Cerebellar cortex (tissue), 1 donor: ENCODE results near the gene IFNGR2.
A peak's percentile ranks its signal among the peaks of the same experiment; 100 is the strongest.
"Not testable (repeated sequence)": the region's sequence is repeated elsewhere in the genome, so short reads cannot be mapped to it uniquely, and the experiment has no call there.

Experiments used
- DNase-seq: peaks from one replicate; pipeline ENCODE4 v3.0.0-alpha.2; 2015; ENCODE audit warnings: low spot score

The IFNGR2 gene, protein sequence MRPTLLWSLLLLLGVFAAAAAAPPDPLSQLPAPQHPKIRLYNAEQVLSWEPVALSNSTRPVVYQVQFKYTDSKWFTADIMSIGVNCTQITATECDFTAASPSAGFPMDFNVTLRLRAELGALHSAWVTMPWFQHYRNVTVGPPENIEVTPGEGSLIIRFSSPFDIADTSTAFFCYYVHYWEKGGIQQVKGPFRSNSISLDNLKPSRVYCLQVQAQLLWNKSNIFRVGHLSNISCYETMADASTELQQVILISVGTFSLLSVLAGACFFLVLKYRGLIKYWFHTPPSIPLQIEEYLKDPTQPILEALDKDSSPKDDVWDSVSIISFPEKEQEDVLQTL

DNA sequence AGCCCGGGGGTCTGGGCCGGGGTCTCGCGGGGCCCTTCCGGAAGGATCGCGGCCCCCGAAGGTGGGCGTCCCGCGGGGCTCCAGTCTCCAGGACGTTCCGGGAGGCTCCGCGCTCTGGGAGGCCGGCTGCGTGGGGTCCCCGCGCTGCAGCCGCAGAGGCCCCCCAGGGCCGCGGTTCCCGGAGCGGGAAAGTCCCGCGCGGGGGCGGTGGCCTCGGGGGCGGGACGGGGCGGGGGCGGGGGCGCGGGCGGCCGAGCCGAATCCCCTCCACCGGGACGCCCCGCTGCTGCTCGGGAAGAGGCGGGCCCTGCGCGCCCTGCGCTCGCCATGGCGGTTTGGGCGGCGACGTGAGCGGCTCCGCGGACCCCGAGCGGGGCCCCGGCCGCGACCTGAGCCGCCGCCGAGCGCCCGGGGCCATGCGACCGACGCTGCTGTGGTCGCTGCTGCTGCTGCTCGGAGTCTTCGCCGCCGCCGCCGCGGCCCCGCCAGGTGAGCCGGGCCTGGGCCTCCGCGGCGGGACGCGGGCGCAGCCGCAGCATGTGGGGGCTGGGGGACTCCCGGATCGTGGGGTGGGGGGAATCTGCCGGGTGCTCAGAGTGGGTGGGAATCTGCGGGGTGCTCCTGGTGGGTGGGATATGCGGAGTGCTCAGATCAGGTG lies at the start of gene IFNGR2:
Gene IFNGR2 (plus strand): TSS at position 286 of the 658 bp plus-strand sequence. CDS start 131 bp downstream, at position 417.
- no peak for DNase-seq

DNA sequence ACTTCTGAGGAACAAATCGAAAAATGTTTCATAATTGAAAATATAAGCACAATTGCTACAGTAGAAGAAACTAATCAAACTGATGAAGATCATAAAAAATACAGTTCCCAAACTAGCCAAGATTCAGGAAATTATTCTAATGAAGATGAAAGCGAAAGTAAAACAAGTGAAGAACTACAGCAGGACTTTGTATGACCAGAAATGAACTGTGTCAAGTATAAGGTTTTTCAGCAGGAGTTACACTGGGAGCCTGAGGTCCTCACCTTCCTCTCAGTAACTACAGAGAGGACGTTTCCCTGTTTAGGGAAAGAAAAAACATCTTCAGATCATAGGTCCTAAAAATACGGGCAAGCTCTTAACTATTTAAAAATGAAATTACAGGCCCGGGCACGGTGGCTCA lies 47.9 kb upstream of the IFNGR2 start:
- DNase-seq: no peak

DNA sequence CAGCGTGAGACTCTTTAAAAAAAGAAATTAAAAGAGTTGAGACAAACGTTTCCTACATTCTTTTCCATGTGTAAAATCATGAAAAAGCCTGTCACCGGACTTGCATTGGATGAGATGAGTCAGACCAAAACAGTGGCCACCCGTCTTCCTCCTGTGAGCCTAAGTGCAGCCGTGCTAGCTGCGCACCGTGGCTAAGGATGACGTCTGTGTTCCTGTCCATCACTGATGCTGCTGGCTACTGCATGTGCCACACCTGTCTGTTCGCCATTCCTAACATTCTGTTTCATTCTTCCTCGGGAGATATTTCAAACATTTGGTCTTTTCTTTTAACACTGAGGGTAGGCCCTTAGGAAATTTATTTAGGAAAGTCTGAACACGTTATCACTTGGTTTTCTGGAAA lies 47.2 kb upstream of the IFNGR2 start:
- no peak for DNase-seq

DNA sequence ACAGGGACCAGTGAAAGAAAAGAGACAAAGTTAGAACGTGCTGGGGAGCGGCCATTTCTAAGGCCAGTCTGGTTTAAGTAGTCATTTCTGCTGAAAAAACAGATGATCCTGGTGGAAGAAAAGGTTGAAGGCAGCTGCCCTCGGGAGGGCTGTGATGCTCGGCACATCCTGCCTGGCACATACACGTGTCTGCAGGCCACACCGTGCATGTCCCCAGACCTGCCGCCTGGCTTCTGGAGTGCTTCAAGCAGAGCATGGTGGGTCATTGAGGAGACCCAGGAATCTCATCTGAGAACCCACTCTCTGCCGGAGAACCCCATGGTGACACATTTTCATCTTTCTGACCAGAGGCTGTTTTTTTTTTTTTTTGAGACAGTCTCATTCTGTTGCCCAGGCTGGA lies 46.0 kb upstream of the IFNGR2 start:
- no peak for DNase-seq

DNA sequence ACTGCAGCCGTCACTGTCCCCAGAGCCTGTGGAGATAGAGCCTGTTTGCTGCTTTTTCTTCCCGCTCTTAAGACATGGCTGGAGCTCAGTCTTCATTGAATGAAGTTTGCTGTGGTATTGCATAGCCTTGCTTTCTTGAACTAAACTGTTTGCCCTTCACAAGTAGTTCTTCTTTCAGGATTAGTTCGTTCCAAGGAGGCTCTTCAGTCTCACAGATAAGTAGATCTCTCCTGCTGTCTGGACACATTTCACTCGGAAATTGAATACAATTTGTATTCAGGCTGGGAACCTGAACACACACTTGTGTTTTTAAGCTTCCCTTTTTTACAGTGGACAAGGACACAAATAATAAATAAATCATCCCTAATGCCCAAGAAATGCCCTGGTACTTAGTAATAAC lies 43.8 kb upstream of the IFNGR2 start:
- no peak for DNase-seq

DNA sequence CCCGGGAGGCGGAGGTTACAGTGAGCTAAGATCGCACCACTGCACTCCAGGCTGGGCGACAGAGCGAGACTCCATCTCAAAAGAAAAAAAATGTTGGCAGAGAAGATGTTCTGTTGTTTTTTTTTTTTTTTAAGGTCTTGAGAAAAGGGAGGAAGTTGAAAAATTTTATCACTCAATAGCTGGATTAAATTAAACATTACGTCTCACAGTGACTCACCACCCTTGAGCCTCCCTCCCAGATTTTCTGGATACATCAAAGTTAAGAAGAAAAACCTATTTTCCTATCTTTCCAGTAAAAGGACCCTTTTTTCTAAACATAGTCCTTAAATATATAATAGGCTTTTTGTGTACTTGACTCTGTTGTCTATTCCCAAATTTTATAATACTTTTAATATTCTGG lies 42.9 kb upstream of the IFNGR2 start:
- no peak for DNase-seq

DNA sequence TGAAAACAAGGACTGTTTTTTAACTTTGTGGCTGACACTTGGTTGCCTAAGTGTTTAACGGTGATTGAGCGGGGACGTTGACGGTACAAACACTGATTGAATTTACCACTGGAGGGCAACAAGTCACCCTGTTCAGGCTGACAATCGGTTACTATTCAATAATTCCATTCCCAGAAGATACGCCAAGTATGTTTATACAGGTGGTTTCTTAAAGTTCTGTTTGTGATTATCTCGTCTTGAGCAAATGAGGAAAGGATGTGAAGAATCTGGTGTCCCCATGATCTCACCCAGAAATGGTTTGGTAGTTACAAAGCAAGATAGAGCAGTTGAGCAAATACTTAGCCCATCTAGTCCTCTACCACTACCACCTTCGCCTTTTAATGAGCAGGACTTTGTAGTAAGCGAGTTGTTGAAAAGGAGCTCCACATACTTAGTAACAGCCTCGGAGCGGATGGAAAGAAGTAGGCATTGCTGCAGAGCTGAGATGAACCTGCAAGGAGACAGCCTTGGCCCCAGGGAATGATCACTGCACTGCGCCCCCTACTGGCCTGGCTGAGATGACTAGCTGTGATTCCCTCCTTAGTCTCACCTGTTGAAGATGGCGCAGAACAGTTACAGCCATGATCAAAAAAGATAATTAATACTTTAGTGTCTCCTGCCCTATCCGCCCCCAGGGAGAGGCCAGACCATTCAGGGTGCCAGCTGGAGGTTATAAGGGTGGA lies 42.2 kb upstream of the IFNGR2 start:
- DNase-seq: peak; percentile 71

DNA sequence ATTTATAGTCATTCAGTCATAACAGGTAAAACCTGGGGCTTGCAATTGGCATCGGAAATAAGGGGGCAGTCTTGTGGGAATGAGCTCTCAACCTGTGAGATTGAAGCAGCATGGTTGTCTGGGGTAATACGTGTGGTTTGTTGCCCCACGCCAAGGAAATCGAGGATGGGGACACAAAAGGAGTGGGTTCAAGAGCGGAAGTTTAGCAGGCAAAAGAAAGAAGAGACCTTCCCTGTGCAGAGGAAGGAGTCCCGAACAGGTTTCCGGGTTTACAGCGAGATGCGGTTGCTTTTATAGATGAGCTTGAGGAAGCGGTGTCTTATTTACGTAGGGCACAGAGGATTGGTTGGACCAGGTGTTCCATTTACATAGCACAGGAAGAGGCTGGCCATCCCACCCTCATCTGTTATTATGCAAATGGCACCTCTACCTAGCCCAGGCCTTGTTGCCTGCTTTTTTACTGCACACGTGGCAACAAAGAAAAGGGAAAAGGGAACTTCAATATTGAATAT lies 41.1 kb upstream of the IFNGR2 start:
- peak; percentile 54 for DNase-seq

DNA sequence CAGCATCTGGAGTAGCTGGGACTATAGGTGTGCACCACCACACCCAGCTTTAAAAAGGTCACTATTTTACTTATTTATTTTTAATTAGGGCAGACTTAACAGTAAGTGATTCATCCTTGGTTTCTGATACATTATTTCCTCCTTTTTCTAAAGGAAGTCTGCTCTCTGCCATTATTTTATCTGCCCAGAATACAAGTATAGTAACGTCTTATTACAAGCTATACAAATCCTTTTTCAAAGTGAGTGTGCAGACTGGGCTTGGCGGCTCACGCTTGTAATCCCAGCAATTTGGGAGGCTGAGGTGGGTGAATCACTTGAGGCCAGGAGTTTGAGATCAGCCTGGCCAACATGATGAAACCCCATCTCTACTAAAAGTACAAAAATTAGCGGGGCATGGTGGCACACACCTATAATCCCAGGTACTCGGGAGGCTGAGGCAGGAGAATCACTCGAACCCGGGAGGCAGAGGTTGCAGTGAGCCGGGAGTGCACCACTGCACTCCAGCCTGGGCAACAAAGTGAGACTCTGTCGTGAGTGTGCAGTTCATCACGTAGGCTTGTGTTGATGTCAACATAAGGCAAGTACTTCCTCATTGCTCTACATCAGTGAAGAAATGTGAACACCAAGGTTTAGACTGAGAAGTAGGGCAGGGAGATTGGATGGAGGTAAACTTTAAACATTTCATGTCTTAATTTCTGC lies 39.2 kb upstream of the IFNGR2 start:
- DNase-seq: not testable (repeated sequence)

DNA sequence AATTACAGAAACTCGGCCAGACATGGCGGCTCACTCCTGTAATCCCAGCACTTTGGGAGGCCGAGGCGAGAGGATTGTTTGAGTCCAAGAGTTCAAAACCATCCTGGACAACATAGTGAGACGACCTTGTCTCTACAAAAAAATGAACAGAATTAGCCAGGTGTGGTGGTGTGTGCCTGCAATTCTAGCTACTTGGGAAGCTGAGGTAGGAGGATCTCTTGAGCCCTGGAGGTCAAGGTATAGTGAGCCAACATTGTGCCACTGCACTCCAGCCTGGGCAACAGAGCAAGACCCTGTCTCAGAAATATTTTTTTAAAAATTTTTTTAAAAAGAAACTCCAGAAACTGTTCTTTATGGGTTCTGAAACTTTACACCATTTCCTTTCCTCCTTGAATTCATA lies 38.4 kb upstream of the IFNGR2 start:
- DNase-seq: no peak

DNA sequence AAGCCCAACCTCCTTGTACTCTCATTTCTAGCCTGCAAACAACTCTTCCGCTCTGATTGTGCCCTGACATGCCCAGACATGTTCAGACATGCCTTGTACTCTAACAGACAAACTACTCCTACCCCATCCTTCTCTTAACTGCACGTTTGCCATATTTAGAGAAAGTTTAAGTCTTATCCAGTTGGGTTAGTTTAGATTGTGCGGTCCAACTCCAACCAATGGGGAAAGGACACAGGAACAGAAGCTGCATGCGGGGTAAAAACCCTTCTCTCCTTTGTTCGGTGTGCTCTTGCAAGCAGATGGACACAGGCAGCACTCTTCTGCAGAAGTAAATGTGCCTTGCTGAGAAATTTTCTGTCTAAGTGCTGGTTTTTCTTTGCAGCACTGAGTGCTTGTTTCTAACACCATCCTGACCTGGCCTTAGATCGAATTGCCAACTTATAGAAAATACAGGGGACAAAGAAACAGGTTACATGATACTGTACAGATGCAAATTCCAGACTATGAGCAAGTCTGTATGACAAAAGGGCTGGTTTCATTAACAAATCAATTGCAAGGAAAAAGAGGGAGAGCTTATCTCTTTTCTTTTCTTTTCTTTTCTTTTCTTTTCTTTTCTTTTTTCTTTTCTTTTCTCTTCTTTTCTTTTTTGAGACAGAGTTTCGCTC lies 35.8 kb upstream of the IFNGR2 start:
- no peak for DNase-seq

DNA sequence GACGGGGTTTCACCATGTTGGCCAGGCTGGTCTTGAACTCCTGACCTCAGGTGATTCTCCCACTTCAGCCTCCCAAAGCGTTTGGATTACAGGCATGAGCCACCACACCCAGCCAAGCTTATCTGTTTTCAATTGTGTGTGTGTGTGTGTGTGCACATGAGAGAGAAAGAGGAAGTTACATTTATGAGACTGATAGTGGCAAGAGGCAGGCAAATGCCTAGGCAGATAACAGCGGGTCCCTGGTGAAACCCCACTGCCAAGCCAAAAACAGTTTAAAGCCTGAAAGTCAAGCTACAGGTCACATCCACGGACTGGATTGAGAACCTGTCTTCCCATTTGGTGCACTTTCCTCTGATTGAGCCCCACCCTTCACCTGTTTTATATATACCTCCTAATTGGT lies 35.1 kb upstream of the IFNGR2 start:
- no peak for DNase-seq

DNA sequence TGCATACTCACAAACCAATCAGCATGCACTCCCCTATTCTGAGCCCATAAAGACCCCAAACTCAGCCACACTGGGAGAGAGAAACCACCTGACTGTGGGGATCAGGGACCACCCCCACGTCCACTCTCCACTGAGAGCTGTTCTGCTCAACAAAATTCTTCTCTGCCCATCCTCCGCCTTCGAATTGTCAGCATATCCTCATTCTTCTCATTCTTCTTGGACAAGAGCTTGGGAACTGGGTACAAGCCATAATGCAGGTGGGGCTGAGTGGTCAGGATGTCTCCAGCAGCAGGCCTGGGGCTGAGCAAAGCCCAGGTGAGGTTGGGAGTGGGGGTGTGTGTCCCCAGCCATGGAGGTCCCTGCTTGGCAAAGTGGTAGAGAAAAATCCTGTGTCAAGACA lies 34.6 kb upstream of the IFNGR2 start:
- DNase-seq: no peak

DNA sequence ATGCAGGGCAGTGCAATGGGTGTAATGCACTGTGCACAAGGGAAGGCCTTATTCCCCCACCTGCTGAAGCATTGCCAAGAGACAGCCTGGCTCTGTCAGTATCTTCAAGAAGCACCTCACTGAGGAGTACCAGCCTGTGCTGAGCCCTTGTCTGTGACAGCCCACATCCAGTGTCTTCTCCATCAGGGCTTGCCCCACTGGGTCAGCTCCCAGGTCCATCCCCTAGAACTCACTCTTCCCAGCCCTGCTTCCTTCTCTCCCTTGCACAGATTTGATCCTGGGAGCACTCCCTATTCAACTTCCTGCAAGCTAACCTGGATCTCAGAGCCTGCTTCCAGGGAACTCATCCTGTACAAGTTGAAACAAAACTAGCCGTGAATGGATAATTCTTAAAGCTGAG lies 33.6 kb upstream of the IFNGR2 start:
- no peak for DNase-seq

DNA sequence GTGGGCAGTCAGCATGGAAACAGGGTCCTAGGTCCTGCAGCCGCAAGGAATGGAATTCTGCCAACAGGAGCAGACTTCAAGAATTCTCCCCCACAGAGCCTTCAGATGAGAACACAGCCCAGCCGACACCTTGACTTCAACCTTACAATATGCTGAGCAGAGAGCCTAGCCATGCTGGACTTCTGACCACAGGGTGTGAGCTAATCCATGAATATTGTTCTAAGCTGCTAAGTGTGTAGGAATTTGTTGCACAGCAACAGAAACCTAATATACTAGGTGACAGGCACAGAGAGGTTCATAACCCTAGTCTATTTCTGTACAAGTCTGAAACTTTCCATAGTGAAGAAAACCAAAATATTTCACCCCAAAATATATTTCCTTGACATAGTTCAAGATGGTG lies 32.9 kb upstream of the IFNGR2 start:
- DNase-seq: no peak

DNA sequence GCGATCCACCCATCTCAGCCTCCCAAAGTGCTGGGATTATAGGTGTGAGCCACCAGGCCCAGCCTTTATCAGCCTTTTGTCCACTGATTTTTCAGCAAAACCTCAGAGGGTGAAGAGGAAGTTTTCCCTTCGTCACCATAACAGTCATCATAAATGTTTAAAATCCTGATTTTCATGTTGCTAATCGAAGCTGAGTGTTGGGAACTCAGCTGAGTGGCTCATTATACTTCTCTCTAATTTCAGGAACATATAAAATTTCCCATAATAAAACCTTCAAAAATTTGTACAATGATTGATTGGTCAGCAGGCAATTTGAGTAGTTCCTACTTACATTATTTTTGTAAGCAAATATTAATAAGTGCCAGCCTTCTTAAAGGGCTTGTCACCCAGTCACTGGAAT lies 31.8 kb upstream of the IFNGR2 start:
- no peak for DNase-seq

DNA sequence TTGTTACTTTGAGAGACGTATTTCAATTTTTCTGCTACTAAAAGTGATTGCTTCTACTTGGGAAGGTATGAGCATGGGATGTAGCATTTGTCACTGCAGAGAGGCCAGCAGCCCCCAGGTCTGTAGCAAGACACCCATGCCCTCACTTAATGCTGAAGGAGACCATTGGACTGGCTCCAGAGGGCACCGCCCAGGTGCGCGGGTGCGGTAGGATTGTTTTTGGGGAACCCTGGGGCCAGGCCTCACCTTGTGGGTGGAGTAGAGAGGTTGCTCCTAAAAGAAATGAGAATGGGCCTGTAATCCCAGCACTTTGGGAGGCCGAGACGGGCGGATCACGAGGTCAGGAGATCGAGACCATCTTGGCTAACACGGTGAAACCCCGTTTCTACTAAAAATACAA lies 30.6 kb upstream of the IFNGR2 start:
- DNase-seq: no peak

DNA sequence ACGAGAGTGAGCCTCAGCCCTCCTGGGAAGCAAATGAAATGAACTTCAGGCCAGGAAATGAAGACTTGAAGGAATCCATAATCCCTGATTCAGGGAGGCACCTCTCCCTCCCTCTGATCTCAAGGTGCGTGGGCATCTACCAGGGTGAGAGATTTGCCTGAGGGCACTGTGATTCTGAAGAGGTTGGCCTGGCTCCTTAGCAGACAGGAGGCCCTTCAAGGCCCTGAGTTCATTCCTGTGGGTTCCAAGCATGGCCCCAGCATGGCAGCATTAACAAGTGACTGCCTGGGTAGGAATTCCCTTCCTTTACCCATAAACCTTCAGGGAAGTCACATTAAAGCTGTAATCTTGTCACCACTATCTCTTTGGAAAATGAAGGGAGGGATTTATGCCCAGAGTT lies 29.8 kb upstream of the IFNGR2 start:
- DNase-seq: no peak

DNA sequence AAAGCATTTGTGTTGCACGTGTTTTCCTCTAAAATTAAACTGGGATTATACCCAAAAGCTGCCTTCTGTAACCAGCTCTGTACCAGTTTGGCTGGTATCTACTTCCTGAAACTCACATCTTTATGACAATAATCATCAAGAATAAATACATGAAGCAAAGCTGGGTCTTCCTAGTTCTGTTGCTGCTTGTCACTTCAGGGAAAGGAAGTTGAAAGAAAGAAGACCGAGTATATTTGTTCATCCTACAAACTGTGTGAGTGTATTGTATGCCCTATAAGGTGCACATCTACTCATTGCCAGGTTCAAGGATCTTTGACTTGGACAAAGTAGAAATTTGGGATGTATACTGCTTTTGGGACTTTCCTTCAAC lies 29.1 kb upstream of the IFNGR2 start:
- DNase-seq: no peak

DNA sequence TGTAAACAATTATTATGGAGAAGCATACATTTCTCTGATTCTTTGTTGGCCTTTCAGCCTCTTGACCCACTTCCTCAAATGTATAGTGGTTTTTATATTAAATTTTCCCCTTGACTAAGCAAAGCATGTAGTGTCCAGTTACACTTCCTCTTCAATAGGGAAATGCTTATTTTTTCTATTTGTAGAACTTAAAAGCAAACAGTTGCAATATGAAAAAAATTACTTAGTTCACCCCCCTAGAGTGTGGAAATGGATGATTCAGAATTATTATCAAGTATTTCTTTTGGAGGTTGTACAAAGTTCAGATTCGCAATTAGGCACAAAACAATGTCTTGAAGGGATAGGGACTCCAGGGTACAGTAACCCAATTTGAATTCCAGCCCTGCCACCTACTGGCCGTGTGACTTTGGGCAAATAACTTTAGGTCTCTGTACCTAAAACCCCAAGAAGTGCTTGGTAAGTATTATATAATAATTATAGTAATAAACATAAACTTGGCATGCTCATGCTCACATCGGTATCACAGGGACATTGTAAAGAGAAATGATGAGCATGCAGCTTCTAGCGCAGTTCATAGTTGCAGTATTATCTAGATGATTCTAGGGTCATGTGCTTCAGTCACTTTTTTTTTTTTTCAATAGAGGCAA lies 28.6 kb upstream of the IFNGR2 start:
- peak; percentile 37 for DNase-seq

DNA sequence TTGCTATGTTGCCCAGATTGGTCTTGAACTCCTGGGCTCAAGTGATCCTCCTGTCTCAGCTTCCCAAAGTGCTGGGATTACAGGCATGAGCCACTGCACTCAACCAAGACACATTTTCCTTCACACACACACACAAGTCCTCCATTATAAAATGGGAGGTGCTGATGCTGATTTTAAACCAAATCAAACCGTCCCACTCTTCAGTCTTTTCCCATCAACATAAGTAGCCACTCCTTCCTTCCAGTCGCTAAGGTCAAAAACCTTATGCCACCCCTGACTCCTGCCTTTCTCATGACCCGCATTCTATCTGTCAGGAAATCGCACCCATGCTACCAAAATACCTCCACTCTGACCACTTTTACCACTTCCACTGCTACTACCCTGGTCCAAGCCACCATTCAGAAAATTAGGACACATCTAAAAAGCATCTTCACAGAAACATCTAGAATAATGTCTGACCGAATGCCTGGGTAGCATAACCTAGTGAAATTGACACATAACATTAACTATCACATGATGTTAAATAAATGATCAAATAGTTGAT lies 28.0 kb upstream of the IFNGR2 start:
- DNase-seq: no peak
